Epithelial cell of esophagus (primary cell): ENCODE measurements around the gene ZFP36.
"Not testable (repeated sequence)": the region's sequence is repeated elsewhere in the genome, so short reads cannot be mapped to it uniquely, and the experiment has no call there.

Source experiments
- DNase-seq: peaks from one replicate; pipeline ENCODE4 v3.0.0; 2010; ENCODE audit warnings: low read depth
- H3K4me3 ChIP-seq: 2 replicates; pipeline ENCODE4 v1.5.1; 2011; ENCODE audit warnings: mild to moderate bottlenecking, low read length, control low read depth
- TF ChIP-seq, protein P1 (sequence below): IDR thresholded peaks from 2 replicates; pipeline ENCODE4 v1.5.1; 2011; ENCODE audit warnings: low read depth, mild to moderate bottlenecking, low read length, control low read depth, inconsistent platforms; ENCODE audit not compliant: insufficient read depth; ENCODE audit errors: missing control alignments

ZFP36 gene

GRCh38 chr19:39369200-39369599 lies 37.4 kb upstream of the ZFP36 start:
- no peak overlapping the region for H3K4me3 ChIP-seq
- no peak for DNase-seq
- TF ChIP-seq, protein P1, sequence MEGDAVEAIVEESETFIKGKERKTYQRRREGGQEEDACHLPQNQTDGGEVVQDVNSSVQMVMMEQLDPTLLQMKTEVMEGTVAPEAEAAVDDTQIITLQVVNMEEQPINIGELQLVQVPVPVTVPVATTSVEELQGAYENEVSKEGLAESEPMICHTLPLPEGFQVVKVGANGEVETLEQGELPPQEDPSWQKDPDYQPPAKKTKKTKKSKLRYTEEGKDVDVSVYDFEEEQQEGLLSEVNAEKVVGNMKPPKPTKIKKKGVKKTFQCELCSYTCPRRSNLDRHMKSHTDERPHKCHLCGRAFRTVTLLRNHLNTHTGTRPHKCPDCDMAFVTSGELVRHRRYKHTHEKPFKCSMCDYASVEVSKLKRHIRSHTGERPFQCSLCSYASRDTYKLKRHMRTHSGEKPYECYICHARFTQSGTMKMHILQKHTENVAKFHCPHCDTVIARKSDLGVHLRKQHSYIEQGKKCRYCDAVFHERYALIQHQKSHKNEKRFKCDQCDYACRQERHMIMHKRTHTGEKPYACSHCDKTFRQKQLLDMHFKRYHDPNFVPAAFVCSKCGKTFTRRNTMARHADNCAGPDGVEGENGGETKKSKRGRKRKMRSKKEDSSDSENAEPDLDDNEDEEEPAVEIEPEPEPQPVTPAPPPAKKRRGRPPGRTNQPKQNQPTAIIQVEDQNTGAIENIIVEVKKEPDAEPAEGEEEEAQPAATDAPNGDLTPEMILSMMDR, result no peak

DNA sequence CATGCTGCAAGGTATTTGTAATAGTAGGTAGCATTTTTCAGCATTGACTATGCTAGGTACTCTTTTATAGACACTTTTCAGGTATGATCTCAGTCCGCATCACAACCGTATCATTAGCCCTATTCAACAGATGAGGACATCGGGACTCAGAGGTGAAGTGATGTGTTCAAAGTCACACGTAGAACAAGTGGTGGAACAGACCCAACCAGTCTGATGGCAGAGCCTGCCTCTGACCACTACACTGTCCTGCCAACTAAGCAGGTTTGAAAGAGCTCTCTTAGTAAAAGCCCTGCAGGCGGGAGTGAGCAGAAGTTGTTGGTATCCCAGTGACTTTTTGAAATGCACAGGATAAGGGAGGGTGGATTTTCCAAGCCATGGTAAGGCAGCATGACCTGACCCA lies 35.9 kb upstream of the ZFP36 start:
- TF ChIP-seq, protein P1, result no peak

GRCh38 chr19:39372047-39372802 lies 34.4 kb upstream of the ZFP36 start:
- TF ChIP-seq, protein P1, result no peak
- DNase-seq, result no peak
- H3K4me3 ChIP-seq, result no peak overlapping the region

More for the DNA sequence above, 35.9 kb upstream of the ZFP36 start:
- DNase-seq, result peak; percentile 73
- H3K4me3 ChIP-seq, result no peak overlapping the region

GRCh38 chr19:39372941-39373340 lies 33.7 kb upstream of the ZFP36 start:
- H3K4me3 ChIP-seq, result no peak overlapping the region
- TF ChIP-seq, protein P1, result no peak

GRCh38 chr19:39375929-39376328 lies 30.7 kb upstream of the ZFP36 start:
- no peak overlapping the region for H3K4me3 ChIP-seq
- no peak for DNase-seq
- TF ChIP-seq, protein P1, result no peak

More at GRCh38 chr19:39372941-39373340, 33.7 kb upstream of the ZFP36 start:
- DNase-seq, result peak; percentile 13

- DNase-seq, result no peak
- TF ChIP-seq, protein P1, result no peak
- H3K4me3 ChIP-seq, result no peak overlapping the region
These were observed 29.0 kb upstream of the ZFP36 start for GRCh38 chr19:39377373-39378362.

- not testable (repeated sequence) for H3K4me3 ChIP-seq, DNase-seq
These were observed 27.3 kb upstream of the ZFP36 start for GRCh38 chr19:39379366-39379765.
